Measurements from ENCODE around the gene FAM210B.
"Not testable (repeated sequence)": the region's sequence is repeated elsewhere in the genome, so short reads cannot be mapped to it uniquely, and the experiment has no call there.

The FAM210B gene, protein sequence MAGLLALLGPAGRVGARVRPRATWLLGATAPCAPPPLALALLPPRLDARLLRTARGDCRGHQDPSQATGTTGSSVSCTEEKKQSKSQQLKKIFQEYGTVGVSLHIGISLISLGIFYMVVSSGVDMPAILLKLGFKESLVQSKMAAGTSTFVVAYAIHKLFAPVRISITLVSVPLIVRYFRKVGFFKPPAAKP

DNA sequence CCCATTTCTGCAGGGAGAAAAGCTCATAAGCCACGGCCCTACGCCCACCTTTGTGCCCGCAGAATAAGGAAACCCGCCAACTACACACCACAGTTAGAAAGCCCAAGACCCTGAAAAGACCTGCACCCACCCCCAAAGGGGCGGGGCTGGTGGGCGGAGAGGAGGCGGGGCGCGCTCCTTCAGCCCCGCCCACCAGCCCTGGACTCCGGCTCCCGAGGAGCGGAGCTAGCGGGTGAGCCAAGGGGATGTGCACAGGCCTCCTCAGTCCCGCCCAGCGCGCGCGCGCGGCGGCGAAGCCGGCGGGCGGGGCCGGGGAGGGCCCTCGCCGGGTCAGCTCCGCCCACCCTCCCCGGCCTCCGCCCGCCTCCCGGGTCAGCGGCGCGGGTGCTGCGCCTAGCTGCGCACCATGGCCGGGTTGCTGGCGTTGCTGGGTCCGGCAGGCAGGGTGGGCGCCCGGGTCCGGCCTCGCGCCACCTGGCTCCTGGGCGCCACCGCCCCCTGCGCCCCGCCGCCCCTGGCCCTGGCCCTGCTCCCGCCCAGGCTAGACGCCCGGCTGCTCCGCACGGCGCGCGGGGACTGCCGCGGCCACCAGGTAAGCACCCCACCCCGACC lies at the start of gene FAM210B:
Gene FAM210B (plus strand): TSS at position 375 of the 612 bp plus-strand sequence. CDS start 32 bp downstream, at position 407.
- DNase-seq, result peak; percentile 91

DNA sequence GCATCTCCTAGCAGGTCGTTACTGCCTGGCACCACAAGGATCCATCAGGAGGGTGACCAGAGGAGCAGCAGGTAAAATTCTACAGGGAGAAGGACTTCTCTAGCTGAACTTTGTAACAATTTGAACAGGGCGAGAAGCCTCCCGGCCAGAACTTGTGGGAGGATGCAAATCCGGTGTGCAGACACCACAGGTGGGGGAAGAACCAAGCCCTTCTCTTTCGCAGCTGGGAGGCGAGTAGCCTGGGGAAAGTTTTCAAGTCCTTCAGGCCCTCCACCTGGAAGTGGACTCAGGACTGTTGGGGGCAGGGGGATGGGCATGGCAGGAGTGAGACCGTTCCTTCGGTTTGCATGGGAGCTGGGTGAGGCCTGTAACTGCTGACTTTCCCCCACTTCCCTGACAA lies 42.7 kb upstream of the FAM210B start:
- no peak for DNase-seq

DNA sequence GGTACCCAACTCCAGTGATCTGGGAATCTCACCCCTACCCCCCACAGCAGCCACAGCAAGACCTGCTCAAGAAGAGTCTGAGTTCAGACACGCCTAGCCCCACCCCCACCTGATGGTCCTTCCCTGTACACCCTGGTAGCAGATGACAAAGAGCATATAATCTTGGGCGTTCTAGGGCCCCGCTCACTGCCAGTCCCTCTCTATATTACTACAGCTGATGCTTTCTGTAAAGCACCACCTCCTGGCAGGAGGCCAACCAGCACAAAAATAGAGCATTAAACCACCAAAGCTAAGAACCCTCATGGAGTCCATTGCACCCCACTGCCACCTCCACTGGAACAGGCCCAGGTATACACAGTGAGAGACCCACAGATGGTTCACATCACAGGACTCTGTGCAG lies 42.3 kb upstream of the FAM210B start:
- DNase-seq, result peak; percentile 0

DNA sequence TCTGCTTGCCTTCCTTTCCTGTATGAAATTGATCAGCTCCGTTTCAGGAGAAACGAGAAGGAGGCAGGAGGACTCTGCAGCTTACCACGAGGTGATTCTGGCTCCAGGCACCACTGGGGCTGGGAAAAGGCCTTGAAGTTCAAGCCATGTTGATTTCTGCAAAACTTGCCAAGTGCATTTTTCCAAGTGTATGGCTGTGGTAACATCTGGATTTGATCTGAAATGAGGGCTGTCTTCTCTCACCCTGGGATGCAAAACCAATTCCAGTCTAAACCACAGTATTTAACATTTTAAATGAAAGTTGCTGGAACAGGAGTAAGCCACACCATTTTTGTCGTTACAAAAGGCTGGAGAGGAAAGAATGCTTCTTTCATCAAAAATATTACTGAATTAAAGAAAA lies 36.1 kb upstream of the FAM210B start:
- no peak for DNase-seq

DNA sequence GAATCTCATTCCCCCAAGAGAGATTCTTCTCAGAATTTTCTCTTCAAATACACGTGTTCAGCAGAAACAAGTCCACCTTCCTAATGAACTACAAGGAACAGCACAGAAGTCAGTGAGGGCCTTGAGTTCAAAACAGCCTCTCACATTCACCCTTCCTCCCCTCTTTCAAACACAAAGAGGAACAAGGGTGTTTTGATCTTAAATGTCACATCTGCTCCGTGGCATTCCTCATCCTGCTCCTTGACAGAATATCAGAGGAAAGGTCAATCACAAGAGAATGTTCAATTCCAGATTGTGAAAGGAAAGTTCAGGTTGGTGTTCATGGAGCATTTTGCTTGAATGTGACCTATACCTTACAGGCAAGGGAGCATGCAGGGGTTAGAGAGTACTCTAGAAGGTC lies 35.6 kb upstream of the FAM210B start:
- DNase-seq, result no peak

DNA sequence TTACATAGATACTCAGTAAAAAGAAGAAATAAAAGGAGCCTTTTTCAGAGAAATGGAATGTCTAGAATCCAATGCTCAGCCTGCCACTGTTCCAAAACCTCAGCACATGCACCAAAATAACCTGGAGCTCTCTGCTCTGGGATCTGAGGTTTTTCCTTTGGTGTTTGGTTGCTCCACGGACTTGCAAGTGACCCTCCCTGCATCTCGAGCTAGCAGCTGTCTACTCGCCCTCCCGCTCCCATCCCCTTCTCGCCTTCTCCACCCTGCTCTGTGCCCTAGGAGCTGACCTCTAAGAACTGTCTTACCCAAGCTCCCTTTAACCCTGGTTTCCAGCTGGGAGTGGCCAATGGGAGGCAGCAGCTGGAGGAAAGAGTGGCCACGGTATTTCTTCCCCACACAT lies 35.1 kb upstream of the FAM210B start:
- DNase-seq, result no peak

DNA sequence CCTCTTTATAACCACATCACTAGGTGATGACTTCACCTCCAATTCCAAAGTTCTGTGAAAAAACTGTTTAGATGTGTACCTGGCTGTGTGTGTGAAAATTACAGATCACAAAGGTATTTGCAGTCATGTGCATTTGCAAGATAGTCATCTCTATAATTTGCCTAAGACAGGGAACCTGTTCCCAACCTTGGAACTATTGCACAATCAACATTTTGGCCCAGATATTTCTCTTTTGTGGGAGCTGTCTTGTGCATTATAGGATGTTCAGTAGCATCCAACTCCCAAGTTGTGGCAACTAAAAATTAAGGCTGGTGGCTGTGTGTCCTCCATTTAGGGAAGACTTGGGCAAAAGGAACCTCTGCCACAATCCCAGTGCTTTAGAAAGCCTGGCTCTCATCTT lies 34.0 kb upstream of the FAM210B start:
- no peak for DNase-seq

DNA sequence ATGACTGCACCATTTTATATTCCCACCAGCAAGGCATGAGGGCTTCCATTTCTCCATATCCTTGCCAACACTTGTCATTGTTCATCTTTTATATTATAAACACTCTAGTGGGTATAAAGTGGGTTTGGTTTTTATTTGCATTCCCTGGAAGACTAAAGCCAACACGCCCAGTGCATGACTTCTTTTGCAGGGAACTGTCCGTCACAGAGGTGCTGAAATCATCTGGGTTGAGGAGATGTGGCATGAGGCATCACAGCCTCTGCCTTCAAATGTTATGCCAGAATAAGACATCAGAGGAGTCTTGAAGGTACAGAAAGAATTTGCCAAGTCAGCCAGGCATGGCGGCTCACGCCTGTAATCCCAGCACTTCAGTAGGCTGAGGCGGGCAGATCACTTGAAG lies 29.9 kb upstream of the FAM210B start:
- DNase-seq, result no peak

DNA sequence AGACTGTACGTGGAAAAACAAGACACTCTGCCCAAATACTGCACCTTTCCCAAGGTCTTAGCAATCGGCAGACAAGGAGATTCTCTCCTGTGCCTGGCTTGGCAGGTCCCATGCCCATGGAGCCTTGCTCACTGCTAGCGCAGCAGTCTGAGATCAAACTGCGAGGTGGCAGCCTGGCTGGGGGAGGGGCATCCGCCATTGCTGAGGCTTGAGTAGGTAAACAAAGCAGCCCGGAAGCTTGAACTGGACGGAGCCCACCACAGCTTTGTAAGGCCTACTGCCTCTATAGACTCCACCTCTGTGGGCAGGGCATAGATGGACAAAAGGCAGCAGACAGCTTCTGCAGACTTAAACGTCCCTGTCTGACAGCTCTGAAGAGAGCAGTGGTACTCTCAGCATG lies 22.1 kb upstream of the FAM210B start:
- not testable (repeated sequence) for DNase-seq

DNA sequence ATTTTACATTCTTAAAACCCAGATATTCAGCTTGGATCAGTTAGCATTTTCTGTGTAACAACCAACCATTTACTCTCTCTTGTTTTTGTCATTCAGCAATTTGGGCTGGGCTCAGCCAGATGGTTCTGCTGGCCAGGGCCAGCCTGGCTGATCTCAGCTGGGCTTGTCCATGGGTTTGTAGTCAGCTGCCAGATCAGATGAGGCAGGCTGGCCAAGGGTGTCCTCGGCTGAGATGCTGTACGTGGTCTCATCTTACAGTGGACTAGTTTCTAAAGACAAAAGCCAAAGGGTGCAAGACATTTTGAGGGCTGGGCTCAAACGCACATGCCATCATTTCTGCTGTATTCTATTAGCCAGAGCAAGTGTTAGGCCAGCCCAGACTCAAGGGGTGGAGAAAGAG lies 16.0 kb upstream of the FAM210B start:
- DNase-seq, result no peak

DNA sequence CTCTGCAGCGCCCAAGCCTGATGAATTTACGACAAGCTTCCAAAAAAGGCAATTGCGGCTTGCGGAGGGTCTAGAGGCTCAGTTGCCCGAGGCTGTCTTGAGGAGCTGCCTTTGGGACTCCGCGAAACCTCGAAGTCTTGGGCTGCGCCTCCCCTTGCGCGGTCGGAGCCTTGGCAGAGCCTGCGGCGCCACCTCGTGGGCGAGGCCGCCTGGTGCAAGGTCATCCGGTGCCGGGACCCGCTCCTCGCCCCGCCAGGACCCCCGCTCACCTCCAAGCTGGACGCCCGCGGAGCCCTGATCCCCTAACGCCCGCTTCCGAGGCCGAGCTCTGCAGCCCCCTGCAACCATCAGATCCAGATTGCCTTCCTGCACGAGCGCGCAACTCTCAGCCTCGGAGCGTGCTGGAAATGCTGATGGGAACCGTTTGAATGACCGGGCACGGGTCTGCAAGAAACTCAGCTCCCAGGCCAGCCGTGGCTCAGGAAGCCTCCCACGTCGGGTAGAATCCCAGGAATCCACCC lies 14.9 kb upstream of the FAM210B start:
- DNase-seq, result peak; percentile 14

DNA sequence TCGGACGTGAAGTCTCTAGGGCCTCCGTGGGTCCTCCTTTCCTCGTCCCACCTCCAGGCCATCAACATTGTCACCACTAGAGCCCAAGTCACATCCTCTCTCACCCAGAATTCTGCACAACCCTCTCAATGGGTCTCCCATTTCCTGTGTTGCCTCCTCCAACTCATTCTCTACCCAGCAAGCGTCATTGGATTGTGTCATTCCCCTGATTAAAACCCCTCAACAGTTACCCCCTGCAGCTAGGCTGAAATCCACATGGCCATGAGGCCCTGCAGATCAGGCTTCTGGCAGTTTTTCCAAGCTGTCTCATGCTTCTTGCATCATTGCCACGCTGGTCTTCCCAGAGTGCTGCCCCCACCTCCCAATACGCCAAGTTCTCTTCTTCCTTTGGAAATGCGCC lies 12.9 kb upstream of the FAM210B start:
- no peak for DNase-seq

DNA sequence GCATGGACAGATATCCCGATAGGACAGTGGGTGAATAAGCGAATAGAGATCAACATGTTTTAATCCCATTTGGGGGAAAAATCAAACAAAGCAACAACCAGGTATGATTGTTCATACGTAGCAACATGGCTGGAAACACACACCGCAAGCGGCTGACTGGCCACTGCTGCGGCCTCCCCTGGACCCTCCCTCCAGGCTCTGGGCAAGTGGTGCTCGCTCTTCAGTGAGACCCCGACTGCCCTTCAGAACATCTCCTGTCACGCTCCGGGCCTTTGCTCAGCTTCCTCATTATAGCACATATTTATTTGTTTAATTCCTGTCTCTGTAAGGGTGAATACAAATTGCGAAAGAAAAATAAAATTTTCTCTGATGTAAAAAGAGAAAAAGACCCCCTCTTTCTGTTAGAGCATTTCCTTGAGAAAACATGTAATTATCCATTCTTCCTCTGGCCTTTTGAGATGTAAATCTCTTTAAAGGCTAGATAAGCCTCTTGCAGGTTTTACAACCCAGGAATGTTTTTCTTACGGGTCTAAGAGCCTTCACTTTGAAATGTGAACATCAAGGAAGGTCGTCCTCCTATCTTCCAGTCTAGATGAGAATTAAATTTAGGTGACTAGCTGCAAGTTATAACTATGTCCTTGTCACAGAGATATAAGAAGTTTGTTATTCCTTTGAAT lies 11.0 kb upstream of the FAM210B start:
- peak; percentile 5 for DNase-seq

DNA sequence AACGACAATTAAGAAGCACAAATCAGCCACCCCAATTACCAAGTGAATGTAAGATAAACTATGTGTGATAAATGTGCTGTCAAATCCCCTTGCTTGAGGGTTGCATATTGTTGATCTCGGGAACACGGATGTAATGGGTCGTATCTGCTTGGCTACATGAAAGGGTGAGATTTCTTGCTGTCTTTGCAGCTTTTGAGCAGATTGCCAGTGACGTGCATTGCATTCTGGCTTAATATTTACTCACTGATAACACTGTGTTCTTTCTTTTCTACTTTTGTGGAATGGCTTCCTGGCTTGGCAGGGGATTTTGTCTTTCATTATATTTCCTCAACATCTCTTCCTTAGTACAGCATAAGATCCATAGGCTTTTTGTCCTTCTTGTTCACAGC lies 10.5 kb upstream of the FAM210B start:
- DNase-seq, result peak; percentile 5

DNA sequence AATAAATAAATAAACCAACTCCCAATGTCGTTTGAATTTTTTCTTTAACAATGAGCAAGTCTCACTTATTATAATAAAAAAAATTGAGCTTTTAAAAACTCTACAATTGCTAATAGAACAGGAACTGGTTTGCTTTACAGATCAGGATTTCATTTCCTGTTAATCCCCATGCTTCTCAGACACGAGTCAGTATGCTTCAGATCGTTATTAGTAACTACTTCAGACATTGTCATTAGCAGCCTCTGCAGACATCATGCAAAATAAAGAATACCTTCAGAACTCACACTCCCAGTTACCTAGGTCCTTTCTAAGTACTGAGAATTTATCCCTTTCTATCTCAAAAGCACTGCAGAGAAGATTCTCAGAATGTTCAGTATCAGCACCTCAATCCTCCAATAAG lies 10.0 kb upstream of the FAM210B start:
- DNase-seq, result no peak

DNA sequence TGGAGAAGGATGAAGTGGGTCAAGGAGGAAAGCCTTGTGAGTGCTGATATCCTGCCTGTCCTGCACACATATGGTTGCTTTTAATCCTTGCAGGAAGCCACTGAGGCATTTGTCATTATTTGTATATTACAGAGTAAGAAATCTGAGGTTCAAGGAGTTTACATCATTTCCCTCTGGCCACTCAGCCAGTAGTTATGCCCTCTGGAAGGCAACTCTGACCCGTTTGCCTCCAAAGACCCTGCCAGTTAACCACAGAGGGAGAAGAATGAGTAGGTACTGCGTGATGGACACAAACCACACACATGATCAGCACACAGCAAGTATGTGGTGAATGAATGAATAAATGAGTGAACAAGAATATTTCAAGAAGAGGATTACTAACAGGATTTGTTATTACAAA lies 7.9 kb upstream of the FAM210B start:
- DNase-seq, result no peak

DNA sequence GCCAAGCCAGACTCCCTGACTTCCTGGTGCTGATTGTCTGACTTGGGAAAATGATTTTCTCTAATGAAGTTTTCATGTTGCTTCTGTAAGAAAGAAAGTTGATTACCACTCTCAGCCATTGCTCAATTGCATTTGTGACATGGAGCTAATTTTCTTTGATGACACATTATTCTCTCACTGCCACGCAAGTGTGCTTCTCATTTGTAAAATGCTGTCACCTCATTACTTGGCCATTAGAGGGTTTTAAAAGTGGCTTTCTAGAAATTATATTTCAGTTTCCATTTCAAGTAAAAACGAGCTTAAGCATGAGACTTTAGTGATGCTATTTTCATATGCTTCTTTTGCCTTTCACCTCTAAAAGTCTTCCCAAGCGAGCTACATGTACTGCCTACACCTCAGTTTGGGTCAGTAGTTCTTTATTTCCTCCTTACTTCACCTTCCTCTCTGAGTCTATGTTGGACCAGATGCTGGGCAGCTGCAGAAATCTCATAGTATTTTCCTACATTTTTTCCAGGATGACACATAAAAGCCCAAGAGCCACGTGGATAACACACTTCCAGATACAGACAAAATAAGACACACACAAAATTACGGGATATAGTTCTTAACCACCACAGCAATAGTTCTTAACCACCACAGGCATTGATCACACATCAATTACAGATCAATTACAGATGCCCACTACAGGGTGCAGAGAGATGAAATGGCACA lies 6.3 kb upstream of the FAM210B start:
- no peak for DNase-seq

DNA sequence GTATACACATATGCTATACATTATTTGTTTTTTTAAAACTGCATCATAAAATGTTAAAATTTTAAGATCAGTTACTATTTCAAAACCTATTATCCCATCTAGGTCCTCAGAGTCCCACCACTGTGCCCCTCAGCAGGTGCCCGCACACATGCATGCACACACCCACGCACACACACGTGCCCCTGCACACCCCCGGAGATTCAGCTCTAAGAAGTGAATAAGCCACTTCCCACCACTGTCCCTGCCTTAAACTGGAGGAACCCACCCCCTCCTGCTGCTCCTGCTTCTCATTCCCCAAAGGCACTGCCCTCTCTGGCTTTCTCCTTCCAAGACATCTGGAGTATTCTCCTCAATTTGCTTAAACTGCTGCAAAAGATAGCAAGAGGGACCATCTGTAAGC lies 5.4 kb upstream of the FAM210B start:
- DNase-seq, result no peak

DNA sequence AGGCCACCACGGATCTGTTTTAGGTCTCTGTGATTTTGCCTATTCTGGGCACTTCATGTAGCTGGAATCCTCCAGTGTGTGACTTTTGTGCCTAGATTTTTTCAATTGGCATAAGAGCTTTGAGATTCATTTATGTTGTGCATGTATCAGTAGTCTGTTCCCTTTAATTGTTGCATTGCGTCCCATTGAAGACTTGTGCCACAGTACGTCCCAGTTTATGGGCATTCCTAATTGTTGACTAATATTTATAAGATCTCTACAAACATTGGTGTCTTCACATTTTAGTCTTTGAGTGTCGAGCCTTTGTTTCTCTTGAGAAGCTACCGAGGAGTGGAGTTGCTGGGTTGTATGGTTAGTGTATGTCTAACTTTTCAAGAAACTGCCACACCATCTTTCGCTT lies 704 bp upstream of the FAM210B start:
- DNase-seq, result peak; percentile 2

DNA sequence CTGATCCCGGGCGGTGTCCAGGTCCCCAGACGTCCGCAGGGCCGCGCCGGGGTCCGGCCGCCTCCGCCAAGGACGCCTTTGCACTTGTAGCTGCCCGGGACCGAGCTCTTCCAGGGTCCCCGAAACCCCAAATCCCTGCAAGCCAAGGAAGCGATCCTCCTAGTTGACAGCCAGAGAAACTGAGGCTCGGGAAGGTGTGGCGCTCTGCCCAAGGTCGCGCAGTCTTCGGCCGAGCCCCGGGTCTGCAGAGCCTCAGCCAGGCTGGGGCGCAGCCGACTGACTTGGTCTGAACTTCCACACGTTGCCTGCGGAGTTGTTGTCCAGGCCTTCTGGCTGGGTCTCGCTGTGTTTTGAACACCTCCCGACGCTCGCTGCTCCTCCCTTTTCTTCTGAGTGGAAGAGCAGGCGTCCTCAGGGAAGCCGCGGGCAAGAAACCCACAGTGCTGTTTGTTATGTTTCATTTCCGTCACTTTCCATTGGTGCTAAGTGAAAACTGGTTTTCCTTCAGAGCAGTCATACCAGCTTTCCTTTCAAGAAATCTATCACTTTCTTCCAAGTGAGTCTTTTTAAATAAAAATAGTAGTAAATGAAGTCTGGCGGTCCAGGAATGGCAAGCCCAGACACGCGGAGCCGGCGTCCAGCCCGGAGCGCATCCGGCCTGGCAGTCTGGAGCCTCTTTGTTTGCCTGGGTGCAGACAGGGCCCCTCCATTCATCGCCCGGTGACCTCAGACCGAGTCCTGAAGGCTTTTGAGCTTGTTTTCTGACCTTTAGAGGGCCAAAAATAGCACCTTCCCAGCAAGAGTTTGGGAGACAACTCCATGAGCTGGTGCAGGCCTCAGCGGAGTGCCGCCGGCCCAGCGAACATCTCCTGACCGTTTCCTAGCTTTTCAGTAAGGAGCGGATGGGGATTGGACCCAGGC lies 698 bp downstream of the FAM210B start:
- DNase-seq, result peak; percentile 82

DNA sequence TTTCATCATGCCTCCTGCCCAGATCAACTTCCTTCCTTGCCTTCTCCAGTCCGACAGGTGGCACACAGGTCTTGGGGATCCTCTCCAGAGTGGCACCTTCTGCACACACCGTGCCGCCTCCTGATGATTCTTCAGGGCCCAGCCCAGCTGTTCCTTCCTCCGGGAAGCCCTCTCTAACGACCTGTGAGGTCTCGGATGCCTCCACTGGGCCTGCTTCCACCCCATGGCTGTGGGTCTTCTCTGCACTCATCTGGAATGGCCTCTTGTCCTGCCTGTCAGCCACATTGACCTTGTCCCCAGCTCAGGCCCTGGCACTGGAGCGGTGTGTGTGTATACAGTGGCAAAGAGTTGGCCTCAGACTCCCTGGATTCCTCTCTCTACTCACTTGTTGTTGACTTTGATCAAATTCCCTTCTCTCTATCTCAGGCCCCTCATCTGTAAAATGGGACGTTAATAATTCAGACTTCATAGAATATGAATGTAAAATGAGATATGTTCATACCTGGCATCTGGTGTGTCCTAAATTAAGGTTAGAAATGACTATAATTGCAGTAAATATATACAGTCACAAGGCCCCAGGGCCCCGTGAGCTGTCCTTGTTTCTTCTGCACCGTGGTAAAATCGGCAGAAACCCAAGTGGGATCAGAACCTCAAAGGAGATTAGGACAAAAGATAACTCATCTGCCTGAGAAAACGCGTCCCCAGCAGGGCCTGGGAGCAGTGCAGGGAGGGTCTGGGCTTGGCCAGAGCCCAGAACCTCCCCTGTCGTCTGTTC lies 1.5 kb downstream of the FAM210B start:
- DNase-seq, result peak; percentile 72

DNA sequence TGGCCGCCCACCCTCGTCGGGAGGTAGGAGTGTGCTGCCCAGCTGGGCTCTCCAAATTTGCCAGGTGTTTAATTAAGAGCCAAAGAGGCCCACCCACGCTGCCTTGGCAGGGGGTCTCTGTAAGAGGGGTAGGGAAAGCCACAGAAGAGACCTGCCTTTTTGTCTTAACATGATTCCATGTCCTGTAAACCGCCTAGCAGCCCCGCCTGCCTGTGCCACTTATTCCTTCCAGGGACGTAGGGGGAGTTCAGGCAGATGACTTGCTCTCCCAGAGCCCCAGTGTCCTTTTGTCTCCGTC lies 2.1 kb downstream of the FAM210B start:
- DNase-seq, result peak; percentile 76
